Measurements from ENCODE around the gene WFIKKN2. TPM values are rescaled to one million over a fixed set of nuclear protein-coding genes. Genes with fewer than 3 reads are reported as not detected.
A peak's percentile ranks its signal among the peaks of the same experiment; 100 is the strongest.
"Not testable (repeated sequence)": the region's sequence is repeated elsewhere in the genome, so short reads cannot be mapped to it uniquely, and the experiment has no call there.

The WFIKKN2 gene
- total RNA-seq, 1 donor: under 0.01 TPM

DNA sequence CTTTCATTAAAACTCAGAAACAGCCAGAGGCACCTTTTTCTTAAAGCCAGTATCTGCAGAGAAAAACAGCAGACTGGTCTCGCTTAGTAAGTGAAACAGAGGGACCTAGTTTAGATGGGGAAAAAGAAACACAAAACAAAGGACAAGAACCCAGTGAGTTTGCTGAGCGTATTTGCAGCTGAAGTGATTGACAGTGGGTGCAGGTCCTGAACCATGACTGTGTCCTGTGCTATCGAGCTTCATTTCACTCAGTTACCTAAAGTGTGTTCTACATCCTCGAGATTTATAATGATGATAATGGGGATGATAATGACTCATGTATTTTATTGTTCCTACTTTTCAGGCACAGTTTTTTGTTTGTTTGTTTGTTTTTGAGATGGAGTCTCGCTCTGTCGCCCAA is 31.7 kb upstream of the WFIKKN2 start:
- TF ChIP-seq CTCF (IDR thresholded peaks at IDR 0.05; ENCODE audit: insufficient read depth, low read depth, low read length): no peak
- no peak overlapping the region for H3K4me3 ChIP-seq (ENCODE audit: low read depth, low read length)
- no peak for DNase-seq (ENCODE audit: low read depth)

- DNase-seq (ENCODE audit: low read depth); H3K4me3 ChIP-seq (ENCODE audit: low read depth, low read length): not testable (repeated sequence)
These were observed 30.5 kb upstream of the WFIKKN2 start for GRCh38 chr17:50804749-50805475.

DNA sequence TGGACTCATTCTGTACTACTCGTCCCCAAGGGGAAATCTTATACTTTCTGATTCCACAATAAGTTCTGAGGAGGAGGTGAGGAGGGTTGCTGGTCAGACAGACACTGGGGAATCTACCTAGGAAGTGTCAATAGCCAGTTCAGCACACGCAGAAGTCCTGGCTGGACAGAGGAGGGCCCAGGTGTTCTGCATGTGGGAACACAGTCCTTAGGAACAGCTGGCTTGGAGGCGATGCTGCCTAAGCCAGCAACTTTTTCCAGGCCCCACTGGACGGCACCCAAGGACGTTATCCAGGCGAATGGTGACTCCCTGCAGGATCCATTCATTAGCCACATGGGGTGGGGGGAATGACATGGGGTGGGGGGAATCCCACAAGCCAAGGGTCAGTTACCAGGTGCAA is 29.9 kb upstream of the WFIKKN2 start:
- no peak for DNase-seq (ENCODE audit: low read depth)
- no peak overlapping the region for H3K4me3 ChIP-seq (ENCODE audit: low read depth, low read length)
- no peak for TF ChIP-seq CTCF (IDR thresholded peaks at IDR 0.05; ENCODE audit: insufficient read depth, low read depth, low read length)

- TF ChIP-seq CTCF (IDR thresholded peaks at IDR 0.05; ENCODE audit: insufficient read depth, low read depth, low read length): no peak
- DNase-seq (ENCODE audit: low read depth): no peak
These were observed 29.2 kb upstream of the WFIKKN2 start for GRCh38 chr17:50806141-50806643.

DNA sequence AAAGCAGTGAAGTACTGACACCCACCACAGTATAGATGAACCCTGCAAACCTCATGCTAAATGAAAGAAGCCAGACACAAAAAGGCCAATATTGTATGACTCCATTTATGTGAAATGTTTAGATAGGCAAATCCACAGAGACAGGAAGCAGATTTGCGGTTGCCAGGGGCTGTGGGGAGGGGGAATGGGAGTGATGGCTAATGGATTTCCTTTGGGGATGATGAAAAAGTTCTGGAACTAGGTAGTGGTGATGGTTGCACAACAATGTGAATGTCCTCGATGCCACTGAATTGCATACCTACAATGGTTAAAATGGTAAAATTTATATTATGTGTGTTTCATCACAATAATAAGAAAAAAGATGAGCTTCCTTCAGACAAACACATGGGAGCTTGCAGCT is 28.4 kb upstream of the WFIKKN2 start:
- H3K4me3 ChIP-seq (ENCODE audit: low read depth, low read length): no peak overlapping the region
- TF ChIP-seq CTCF (IDR thresholded peaks at IDR 0.05; ENCODE audit: insufficient read depth, low read depth, low read length): no peak
- DNase-seq (ENCODE audit: low read depth): peak; percentile 67

More at GRCh38 chr17:50806141-50806643, 29.2 kb upstream of the WFIKKN2 start:
- no peak overlapping the region for H3K4me3 ChIP-seq (ENCODE audit: low read depth, low read length)

DNA sequence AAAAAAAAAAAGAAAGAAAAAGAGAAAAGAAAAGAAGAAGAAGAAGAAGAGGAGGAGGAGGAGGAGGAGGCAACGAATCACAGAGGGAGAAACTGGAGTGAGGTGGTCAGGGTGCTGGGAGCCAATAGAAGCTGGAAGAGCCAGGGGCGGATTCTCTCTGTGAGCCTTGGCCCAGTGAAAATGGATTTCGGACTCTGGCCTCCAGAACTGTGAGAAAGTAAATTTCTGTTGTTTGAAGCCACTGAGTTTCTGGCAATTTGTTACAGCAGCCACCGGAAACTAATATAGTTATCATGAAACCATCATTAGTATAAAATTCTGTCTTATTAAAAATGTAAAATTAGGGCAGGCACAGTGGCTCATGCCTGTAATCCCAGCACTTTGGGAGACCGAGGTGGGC is 27.7 kb upstream of the WFIKKN2 start:
- TF ChIP-seq CTCF (IDR thresholded peaks at IDR 0.05; ENCODE audit: insufficient read depth, low read depth, low read length): no peak
- no peak for DNase-seq (ENCODE audit: low read depth)
- no peak overlapping the region for H3K4me3 ChIP-seq (ENCODE audit: low read depth, low read length)

DNA sequence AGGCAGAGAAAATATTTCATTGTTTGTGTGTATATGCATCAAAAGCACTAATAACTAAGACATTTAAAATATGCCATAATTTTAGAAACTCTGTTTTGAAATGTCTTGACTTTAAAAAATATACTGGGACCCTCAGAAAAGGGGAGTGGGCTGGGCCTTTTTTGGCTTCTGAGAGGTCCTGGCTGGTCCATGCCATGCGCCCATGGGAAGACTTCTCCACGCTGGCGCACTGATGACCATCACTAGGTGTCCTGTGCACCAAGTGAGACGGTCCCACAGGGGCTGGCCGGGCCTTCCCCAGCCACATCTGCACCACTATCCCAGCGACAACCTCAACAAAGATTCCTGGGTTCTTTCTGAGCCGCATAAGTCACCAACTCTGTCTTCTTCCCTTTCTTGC is 27.0 kb upstream of the WFIKKN2 start:
- no peak for TF ChIP-seq CTCF (IDR thresholded peaks at IDR 0.05; ENCODE audit: insufficient read depth, low read depth, low read length)
- H3K4me3 ChIP-seq (ENCODE audit: low read depth, low read length): no peak overlapping the region
- DNase-seq (ENCODE audit: low read depth): no peak
